Calu3 (cell line): ENCODE results near the gene DOK7. TPM values are rescaled to one million over a fixed set of nuclear protein-coding genes. Genes with fewer than 3 reads are reported as not detected.

Experiments
- BruUV-seq: library from RNA; stranded (reverse); fragments of 400-500 nt; replicated peaks from 2 replicates; lab custom pipeline; 2021; lab: Mats Ljungman, UMichigan
- CTCF ChIA-PET: fragments of 300-600 bp; sonication (Branson Sonifier 250); formaldehyde crosslinking; loops from one replicate; lab custom pipeline; 2022; ENCODE audit warnings: antibody characterized with exemption; lab: Charles Lee
- DNase-seq: peaks from one replicate; pipeline ENCODE4 v3.0.0; 2022
- H3K27ac Mint-ChIP-seq: one replicate; pipeline ENCODE4 v1.8.0; 2022; ENCODE audit warnings: mixed read lengths; ENCODE audit not compliant: unreplicated experiment
- H3K27me3 Mint-ChIP-seq: one replicate; pipeline ENCODE4 v1.8.0; 2022; ENCODE audit warnings: mixed read lengths; ENCODE audit not compliant: unreplicated experiment
- H3K36me3 Mint-ChIP-seq: one replicate; pipeline ENCODE4 v1.8.0; 2022; ENCODE audit warnings: mild to moderate bottlenecking, moderate library complexity, mixed read lengths; ENCODE audit not compliant: insufficient read depth, unreplicated experiment
- H3K4me1 Mint-ChIP-seq: one replicate; pipeline ENCODE4 v1.8.0; 2022; ENCODE audit warnings: mild to moderate bottlenecking, low read depth, mixed read lengths; ENCODE audit not compliant: unreplicated experiment
- H3K4me3 Mint-ChIP-seq: one replicate; pipeline ENCODE4 v1.8.0; 2022; ENCODE audit warnings: mild to moderate bottlenecking, low read depth, moderate library complexity, mixed read lengths; ENCODE audit not compliant: unreplicated experiment
- H3K9me3 Mint-ChIP-seq: one replicate; pipeline ENCODE4 v1.8.0; 2022; ENCODE audit warnings: low read depth, mixed read lengths; ENCODE audit not compliant: unreplicated experiment
- intact Hi-C: fragments of 100-400 bp; cut with micrococcal nuclease; formaldehyde crosslinking; loops from one replicate; pipeline ENCODE4 v1.10.0; 2022; ENCODE audit not compliant: unreplicated experiment
- total RNA-seq: library from RNA; stranded (reverse); gene quantifications from 2 replicates; pipeline ENCODE4 v1.2.3, GENCODE V29; 2022
- TF ChIP-seq, protein P1 (sequence below): fragments of 200-600 bp; IDR thresholded peaks from one replicate; pipeline ENCODE4 v1.8.0; 2022; ENCODE audit warnings: antibody characterized with exemption; ENCODE audit not compliant: unreplicated experiment

The DOK7 gene
- total RNA-seq, 1 experiment from 2014 or later: 2.7 TPM

DNA sequence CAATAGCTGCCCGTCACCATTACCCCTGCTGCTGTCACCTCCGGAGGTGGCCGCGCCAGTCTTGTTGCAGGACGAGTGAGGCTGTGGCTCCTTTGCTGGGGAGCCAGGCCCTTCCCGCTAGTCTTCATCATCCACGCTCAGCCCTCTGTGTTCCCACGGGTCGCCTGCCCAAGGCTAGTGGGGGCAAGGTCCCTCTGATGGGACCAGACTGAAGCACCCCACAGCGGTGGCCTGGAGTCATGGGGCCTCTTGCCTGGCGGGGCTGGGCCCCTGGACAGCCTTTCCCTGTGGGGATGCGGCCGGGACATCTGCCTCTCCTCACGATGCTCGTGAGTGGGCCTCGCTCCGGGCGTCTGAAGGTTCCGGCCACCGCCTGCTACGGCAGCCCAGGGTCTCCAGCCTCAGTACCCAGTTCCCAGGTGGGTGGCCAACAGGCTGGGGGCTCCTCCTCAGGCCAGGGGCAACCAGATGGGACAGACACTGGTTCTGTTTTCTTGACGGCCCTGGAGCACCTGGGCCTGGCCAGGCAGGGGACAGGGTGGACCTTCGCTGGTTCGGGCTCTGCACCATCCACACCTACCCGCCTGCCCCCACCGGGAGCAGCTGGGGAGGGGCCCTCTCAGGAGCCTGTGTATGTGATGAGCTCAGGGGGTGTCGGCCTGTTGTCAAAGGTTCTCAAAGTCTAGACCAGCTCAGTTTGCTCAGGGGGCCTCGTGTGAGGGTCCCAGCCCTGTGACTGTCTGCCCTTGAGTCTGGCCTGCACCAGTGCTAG lies 32.3 kb downstream of the DOK7 start:
- H3K27ac Mint-ChIP-seq: no peak overlapping the region
- no peaks in the 10 kb centered on the region for H3K9me3 Mint-ChIP-seq
- H3K4me1 Mint-ChIP-seq: no peaks in the 10 kb centered on the region
- TF ChIP-seq, protein P1, sequence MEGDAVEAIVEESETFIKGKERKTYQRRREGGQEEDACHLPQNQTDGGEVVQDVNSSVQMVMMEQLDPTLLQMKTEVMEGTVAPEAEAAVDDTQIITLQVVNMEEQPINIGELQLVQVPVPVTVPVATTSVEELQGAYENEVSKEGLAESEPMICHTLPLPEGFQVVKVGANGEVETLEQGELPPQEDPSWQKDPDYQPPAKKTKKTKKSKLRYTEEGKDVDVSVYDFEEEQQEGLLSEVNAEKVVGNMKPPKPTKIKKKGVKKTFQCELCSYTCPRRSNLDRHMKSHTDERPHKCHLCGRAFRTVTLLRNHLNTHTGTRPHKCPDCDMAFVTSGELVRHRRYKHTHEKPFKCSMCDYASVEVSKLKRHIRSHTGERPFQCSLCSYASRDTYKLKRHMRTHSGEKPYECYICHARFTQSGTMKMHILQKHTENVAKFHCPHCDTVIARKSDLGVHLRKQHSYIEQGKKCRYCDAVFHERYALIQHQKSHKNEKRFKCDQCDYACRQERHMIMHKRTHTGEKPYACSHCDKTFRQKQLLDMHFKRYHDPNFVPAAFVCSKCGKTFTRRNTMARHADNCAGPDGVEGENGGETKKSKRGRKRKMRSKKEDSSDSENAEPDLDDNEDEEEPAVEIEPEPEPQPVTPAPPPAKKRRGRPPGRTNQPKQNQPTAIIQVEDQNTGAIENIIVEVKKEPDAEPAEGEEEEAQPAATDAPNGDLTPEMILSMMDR: no peak
- H3K4me3 Mint-ChIP-seq: no peak overlapping the region
- no TSS peak for BruUV-seq
- CTCF ChIA-PET: no interaction called here
- DNase-seq: no peak
- H3K36me3 Mint-ChIP-seq: peaks cover 13% of the 10 kb centered on the region
- no peaks in the 10 kb centered on the region for H3K27me3 Mint-ChIP-seq
- intact Hi-C loops: no loop called here

DNA sequence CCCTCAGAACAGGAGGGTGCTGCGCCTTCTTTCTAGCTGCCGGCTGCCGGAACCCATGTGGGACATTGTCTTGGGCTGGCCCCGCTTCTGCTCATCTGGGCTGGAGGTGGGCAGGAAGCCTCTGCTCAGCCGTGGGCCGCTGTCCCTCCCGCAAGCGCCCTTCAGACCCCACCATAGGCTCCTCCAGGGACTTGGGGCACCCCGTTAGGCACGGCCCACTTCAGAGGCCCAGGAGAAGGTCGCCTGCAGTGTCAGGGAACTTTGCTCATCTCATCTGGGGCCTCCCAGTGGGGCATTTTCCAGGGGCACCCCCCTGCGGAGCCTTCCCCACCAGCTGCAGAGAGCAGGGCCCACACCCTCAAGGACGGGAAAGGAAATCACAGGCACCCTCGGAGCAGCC lies 32.9 kb downstream of the DOK7 start:
- intact Hi-C loops: no loop called here
- TF ChIP-seq, protein P1: no peak
- H3K4me1 Mint-ChIP-seq: no peaks in the 10 kb centered on the region
- peaks cover 13% of the 10 kb centered on the region for H3K36me3 Mint-ChIP-seq
- CTCF ChIA-PET: no interaction called here
- H3K4me3 Mint-ChIP-seq: no peak overlapping the region
- no TSS peak for BruUV-seq
- H3K27ac Mint-ChIP-seq: no peak overlapping the region
- no peaks in the 10 kb centered on the region for H3K9me3 Mint-ChIP-seq
- no peaks in the 10 kb centered on the region for H3K27me3 Mint-ChIP-seq
- no peak for DNase-seq

DNA sequence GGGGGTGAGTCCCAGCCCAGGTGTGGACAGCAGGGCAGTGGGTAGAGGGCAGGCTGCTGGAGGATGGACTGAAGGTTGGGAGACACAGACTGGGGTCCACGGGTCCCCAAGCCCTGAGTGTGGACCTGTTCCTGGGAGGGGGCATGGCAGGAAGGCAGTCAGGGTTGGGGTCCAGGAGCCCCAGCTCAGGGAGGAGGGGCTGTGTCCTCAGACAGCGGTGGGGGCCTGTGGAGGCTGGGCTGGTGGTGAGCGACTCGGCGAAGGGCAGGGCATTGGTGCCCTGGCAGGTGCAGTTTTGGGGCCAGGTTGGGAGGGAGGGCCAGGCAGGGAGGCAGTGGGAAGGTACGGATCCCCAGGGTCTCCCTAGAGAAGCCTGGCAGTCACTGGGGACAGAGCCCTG lies 34.0 kb downstream of the DOK7 start:
- peaks cover 13% of the 10 kb centered on the region for H3K36me3 Mint-ChIP-seq
- TF ChIP-seq, protein P1: no peak
- H3K4me1 Mint-ChIP-seq: no peaks in the 10 kb centered on the region
- H3K4me3 Mint-ChIP-seq: no peak overlapping the region
- no TSS peak for BruUV-seq
- DNase-seq: no peak
- no peaks in the 10 kb centered on the region for H3K27me3 Mint-ChIP-seq
- H3K9me3 Mint-ChIP-seq: no peaks in the 10 kb centered on the region
- intact Hi-C loops: no loop called here
- CTCF ChIA-PET: no interaction called here
- no peak overlapping the region for H3K27ac Mint-ChIP-seq

DNA sequence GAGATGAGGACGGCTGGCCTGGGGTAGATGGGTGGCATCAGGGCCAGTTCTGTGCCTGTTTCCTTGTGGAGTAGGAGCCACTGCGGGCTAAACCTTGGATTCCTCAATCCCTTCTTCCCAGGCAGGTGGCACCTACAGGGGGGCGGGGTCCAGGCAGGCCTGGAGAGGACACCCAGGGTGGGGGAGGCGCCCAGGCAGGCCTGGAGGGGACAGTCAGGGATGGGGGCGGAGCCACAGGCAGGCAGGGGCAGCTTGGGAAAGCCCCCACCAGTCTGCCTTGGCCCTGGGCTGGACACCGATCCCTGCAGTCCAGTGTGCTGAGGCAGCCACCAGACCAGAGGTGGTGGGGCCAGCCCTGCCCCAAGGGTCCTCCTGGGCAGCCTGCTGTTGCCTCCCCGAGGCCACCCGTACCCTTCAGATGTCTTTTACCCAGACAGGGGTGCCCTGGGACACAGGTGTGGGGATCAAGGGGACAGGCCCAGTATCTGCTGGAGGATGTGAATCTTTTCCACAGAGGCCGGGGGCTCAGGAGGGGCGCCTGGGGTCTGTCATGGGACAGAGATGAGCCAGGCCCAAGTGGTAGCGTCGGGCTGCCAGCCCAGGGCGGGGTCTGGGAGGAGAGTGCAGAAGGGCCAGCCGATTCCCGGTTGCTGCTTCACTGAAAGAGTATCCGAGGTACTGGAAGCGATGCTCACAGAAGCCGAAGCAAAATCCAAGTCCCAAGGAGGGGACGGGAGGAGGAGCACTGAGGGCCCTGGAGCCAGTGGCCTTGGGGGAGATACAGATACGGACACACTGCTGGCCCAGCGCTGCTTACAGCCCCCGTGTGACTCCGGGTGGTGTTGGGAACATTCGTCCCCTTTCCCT lies 34.6 kb downstream of the DOK7 start:
- Mint-ChIP-seq H3K27ac (no peak overlapping the region), H3K9me3 (no peaks in the 10 kb centered on the region), H3K4me3 (no peak overlapping the region), H3K27me3 (no peaks in the 10 kb centered on the region), H3K4me1 (no peaks in the 10 kb centered on the region), H3K36me3 (peaks cover 13% of the 10 kb centered on the region)
- CTCF ChIA-PET: no interaction called here
- DNase-seq: no peak
- intact Hi-C loops: no loop called here
- BruUV-seq: no TSS peak
- TF ChIP-seq, protein P1: no peak
